ENCODE results near the gene PPP1R3F. TPM values are rescaled to one million over a fixed set of nuclear protein-coding genes. Genes with fewer than 3 reads are reported as not detected.

PPP1R3F gene
- polyA plus RNA-seq, 3 donors: 5.7 to 10.0 (median 7.1) TPM

Other genes starting within 250 kb of the PPP1R3F start
- gene TFE3, start 226.4 kb upstream of the PPP1R3F start, polyA plus RNA-seq (ENCODE audit: insufficient read length in 3 of 3): 10 to 100 TPM; 26.1 to 39.3 (median 31.5) TPM
- 10 to 100 TPM; 10.3 to 16.1 (median 12.0) TPM for gene CCDC120, start 210.8 kb upstream of the PPP1R3F start, polyA plus RNA-seq (ENCODE audit: insufficient read length in 3 of 3)
- gene PRAF2, start 195.8 kb upstream of the PPP1R3F start, polyA plus RNA-seq (ENCODE audit: insufficient read length in 3 of 3): 10 to 100 TPM; 33.6 to 41.5 (median 38.6) TPM
- 10 to 100 TPM; 54.0 to 64.7 (median 57.7) TPM for gene WDR45, start 189.9 kb upstream of the PPP1R3F start, polyA plus RNA-seq (ENCODE audit: insufficient read length in 3 of 3)
- gene GPKOW, start 146.1 kb upstream of the PPP1R3F start, polyA plus RNA-seq (ENCODE audit: insufficient read length in 3 of 3): 10 to 100 TPM; 20.4 to 25.6 (median 23.9) TPM
- 1 to 10 TPM; 2.7 to 6.9 (median 5.5) TPM for gene MAGIX, start 107.0 kb upstream of the PPP1R3F start, polyA plus RNA-seq (ENCODE audit: insufficient read length in 3 of 3)
- gene PLP2, start 97.9 kb upstream of the PPP1R3F start, polyA plus RNA-seq (ENCODE audit: insufficient read length in 3 of 3): 10 to 100 TPM; 27.6 to 36.7 (median 30.6) TPM
- gene PRICKLE3, start 83.4 kb upstream of the PPP1R3F start, polyA plus RNA-seq (ENCODE audit: insufficient read length in 3 of 3): 1 to 10 TPM; 2.8 to 7.1 (median 4.5) TPM
- gene SYP, start 69.6 kb upstream of the PPP1R3F start, polyA plus RNA-seq (ENCODE audit: insufficient read length in 3 of 3): 1 to 10 TPM; 2.4 to 2.8 (median 2.8) TPM
- gene CACNA1F, start 36.5 kb upstream of the PPP1R3F start, polyA plus RNA-seq (ENCODE audit: insufficient read length in 3 of 3): under 1 TPM; 0.09 to 0.29 (median 0.25) TPM
- 10 to 100 TPM; 15.0 to 20.2 (median 19.5) TPM for gene CCDC22, start 34.3 kb upstream of the PPP1R3F start, polyA plus RNA-seq (ENCODE audit: insufficient read length in 3 of 3)
- under 1 TPM; 0.70 to 1.00 (median 0.99) TPM for gene FOXP3, start 5.1 kb upstream of the PPP1R3F start, polyA plus RNA-seq (ENCODE audit: insufficient read length in 3 of 3)
- gene GAGE10, start 33.9 kb downstream of the PPP1R3F start, polyA plus RNA-seq (ENCODE audit: insufficient read length in 3 of 3): under 1 TPM in 1 of 3 donors, not detected in 2; 0.44 TPM
- gene GAGE12J, start 52.2 kb downstream of the PPP1R3F start, polyA plus RNA-seq (ENCODE audit: insufficient read length in 3 of 3): not detected
- gene GAGE13, start 61.8 kb downstream of the PPP1R3F start, polyA plus RNA-seq (ENCODE audit: insufficient read length in 3 of 3): not detected

Data from renal cortex interstitium (tissue), 3 donors.